Measurements from ENCODE around the gene CRTC3. TPM values are rescaled to one million over a fixed set of nuclear protein-coding genes. Genes with fewer than 3 reads are reported as not detected.

Gene CRTC3
- total RNA-seq, 1 experiment from 2014 or later, result 10.3 TPM

DNA sequence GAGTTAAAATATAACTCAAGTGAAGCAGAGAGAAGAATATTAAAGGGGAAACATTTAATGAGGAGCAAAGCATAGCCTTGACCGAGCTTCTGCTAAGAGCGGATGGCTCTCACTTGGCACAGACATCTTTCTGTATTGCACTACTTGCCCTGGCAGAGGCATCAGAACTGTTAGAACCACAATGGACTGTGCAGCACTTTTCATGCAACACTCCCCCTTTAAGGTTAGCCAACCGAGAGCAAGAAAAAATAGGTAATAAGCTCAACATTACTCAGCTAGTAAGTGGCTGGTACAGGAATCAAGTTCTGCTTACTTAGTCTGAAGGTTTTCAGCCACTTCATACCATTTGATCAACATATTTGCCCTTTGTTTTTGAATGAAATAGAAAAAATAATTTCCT, 33.7 kb downstream of the CRTC3 start:
- DNase-seq (ENCODE audit: low spot score), result no peak

DNA sequence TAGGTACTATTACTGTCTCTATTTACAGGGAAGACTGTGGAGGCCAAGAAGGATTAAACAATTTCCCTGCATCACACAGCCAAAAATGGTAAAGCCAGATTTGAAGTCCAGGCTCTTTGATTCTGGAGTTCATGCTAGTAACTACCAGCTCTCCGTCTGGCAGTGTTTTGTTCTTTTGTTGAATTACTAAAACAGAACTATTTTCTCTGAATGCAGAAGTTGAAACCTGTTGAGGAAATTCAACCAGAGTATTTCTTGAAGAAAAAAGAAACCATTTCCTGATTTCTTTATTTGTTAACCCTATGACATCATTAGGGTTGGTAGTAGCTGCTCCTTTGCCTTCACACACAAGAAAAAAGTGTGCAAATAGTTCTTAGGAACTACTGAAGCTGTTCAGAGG, 34.3 kb downstream of the CRTC3 start:
- DNase-seq (ENCODE audit: low spot score), result no peak

DNA sequence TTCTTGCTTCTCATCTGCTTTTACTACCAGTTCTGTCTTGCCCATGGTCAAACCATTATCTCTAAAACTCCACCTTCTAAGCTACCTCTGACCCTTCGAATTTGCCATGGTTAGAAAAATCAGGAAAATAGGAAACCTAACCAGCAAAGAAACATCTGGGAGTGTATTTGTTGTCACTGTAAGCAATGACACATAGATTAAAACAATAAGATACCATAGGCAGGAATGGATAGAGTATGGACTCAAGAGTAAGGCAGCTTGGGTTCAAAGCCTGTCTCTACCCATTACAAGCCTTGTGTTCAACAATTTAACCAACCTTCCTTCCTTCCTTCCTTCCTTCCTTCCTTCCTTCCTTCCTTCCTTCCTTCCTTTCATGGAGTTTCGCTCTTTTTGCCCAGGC, 34.9 kb downstream of the CRTC3 start:
- DNase-seq (ENCODE audit: low spot score), result no peak

DNA sequence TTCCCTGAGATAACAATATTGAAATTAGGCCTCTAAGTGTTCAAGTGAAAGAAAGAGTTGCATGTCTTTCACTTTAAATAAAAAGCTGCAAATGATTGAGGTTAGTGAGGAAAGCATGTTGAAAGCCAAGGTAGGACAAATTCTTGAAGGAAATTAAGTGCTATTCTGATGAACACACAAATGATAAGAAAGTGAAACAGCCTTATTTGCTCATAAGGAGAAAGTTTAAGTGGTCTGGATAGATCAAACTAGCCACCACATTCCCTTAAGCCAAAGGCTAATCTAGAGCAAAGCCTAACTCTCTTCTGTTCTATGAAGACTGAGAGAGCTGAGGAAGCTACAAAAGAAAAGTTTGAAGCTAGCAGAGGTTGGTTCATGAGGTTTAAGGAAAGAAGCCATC, 36.1 kb downstream of the CRTC3 start:
- DNase-seq (ENCODE audit: low spot score), result no peak

DNA sequence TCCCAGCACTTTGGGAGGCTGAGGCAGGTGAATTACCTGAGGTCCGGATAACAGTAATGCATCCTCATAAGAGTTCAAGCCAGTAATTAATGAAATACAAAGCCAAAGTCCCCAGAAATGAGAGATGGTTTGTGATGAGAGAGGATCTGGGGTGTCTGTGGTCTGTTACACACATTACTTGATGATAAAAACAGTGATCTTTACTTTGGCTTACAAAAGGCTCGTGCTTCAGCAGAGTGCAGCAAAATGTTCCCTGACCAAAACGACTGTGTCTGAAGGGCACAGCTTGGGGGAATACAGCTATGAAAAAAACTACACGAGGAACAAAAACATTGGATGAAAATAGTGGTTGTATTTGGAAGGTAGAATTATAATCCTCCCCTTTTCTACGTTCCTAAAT, 40.9 kb downstream of the CRTC3 start:
- no peak for DNase-seq (ENCODE audit: low spot score)

DNA sequence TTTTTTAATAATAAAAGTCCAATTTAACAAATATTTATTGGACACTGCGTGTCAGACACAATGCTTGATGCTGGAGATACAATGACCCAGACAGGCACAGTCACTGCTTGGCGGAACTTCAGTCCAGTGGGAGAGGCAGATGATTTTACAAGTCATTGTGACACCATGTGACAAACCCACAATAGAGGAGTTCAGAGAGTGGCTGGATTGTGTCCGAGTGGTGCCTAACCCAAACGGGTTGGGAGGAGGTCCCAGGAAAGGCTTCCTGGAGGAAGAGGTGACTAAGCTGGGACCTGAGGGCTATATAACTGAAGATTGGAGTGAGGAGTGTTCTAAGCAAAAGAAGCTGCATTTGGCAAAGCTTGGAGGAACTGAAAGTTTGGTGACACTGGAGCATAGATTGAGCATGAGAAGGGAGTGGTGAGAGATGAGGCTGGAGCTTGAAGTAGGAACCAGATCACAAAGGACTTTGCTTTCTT, 41.4 kb downstream of the CRTC3 start:
- peak; percentile 87 for DNase-seq (ENCODE audit: low spot score)

DNA sequence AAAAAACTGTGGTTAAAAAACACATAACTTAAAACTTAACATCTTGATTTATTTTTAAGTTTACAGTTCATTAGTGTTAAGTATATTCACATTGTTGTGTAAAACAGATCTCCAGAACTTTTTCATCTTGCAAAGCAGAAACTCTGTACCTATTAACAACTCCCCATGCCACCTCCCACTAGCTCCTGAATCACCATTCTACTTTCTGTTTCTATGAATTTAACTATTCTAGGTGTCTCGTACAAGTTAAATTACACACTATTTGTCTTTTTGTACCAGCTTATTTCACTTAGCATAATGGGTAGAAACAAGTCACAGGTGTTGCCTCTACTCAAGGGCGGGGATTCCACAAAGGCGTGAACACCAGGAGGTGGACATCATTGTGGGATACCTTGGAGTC, 43.2 kb downstream of the CRTC3 start:
- DNase-seq (ENCODE audit: low spot score), result no peak

DNA sequence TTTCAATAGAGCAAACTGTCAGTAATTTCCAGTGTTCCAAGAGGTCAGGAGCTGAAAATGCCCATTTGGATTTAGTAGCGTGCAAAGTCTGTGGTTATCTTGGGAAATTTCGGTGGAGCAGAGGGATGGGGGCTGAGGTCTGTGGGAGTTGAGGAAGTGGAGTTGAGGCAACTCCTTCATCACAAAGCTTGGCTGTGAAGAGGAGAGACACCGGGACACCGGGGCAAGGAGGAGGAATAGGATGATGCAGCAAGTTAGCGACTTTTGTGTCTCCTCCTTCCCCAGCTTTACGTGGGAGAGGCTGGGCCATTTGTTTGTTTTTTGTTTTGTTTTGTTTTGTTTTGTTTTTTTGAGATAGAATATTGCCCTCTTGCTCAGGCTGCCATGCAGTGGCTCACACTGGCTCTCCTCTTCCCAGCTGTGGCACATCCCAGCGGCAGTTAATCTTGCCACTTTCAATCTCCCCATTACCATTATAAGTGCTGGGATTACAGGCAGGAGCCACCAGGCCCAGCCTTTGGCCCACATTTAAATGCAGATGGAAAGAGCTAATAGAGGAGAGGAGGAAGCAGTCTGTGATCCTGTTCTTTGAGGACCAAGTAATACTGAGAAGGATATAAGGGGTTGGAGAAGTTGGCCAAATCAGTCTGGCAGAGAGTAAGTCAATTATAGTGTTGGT, 47.1 kb downstream of the CRTC3 start:
- no peak for DNase-seq (ENCODE audit: low spot score)

DNA sequence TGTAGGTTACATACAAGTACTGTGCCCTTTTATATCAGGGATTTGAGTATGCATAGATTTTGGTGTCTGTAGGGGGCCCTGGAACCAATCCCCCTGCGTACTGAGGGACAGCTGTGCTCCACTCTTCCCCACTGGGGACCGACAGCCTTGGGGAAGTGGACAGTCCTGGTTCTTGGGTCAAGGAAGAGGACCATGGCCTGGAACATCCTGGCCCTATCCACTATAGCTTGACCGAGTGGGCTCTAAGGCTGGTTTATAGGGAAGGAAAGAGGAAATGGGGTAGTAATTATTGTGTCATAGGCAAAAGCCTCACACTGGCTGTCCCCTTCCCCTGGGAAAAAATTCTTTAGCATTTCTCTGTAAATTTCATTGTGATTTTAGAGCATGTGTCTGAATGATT, 49.5 kb downstream of the CRTC3 start:
- no peak for DNase-seq (ENCODE audit: low spot score)

DNA sequence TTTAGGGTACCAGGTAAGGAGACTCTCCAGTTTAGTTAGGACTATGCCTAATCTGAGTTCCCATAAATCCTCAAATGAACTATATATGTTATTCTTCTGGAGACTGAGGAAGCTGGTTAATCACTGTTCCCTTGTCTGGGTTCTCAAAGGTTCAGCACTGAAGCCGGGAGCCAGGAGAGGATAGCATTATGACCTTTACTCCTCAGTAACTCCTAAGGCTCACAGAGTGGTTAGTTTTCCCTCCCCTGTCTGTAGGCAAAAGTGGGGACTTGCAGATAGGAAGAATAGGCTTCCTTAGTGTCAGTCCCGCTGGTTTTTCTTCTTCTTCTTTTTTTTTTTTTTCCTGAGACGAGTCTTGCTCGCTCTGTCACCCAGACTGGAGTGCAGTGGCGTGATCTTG, 50.4 kb downstream of the CRTC3 start:
- DNase-seq (ENCODE audit: low spot score), result no peak

DNA sequence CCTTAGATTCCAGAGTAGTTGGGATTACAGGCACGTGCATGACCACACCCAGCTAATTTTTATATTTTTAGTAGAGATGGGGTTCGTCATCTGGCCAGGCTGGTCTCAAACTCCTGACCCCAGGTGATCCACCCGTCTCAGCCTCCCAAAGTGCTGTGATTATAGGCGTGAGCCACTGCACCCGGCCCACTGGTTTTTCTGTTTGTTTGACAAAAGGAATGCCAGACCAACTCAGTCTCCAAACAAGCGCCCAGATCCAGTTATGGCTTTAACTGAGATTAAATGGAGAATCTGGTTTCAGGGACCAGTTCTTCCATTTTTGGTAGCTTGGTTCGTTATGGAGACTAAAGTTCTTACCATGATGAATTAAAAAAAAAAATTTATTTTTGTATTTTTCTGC, 50.8 kb downstream of the CRTC3 start:
- no peak for DNase-seq (ENCODE audit: low spot score)

DNA sequence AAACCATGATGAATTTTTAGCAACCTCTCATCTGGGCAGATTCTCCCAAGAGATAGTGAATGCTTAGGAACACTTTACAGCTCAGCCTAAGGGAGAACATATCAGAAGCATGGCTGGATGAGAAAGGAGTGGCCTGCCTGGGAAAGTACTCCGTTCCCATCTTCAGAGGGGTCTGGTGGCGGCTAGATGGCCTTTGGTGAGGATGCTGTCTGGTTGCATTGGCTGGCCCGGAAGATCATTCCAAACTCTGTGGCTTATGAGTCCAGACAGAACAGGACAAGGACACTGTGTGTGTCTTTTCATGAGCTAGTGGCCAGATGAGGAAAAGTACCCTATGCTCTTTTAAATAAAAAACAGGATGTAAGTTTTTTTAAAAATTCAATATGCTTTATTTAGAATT, 51.2 kb downstream of the CRTC3 start:
- no peak for DNase-seq (ENCODE audit: low spot score)

DNA sequence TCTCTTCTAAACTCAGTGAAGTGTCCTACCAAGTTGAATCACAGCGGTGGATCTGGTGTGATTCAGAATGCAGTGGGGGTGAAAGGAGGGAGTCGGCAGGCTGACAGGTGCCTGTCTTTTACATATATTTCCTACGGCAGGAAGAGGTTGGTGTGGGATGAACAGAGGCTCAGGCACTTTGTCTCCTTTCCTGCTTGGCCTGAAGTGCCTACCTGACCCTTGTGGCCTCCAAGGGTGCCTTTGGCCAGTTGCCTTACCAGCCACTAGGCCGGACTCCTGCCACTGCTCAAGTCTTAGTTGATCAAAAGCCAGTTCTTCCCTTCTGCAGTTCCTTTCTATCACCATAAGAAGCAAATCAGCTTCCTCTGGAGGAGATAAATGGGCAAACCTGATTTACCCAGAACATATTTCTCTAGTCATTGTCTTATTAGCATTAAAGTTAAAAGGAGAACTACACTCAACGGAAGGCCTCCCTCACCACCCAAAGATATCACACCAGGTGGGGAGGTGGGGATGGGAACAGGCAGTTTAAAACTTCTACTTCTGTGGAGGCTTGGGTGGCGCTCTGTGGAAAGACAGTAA, 52.1 kb downstream of the CRTC3 start:
- no peak for DNase-seq (ENCODE audit: low spot score)

DNA sequence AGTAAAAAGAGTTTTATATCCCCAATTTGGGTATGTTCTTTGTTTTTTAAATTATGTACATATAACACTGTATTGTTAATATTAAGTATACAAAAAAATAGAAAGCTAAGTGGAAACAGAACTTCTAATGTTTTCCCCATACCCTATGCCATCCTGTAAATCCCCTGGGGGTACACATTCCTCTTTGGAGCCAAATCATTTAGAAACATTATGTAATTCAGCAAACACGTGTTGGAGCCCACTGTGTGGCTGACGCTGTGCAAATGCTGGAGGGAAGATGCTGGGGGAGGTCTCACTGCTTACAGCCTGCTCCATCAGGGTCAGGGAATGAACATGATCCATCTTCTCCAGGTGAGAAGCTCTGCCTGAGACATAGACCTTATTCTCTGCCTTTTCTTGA, 52.8 kb downstream of the CRTC3 start:
- no peak for DNase-seq (ENCODE audit: low spot score)

DNA sequence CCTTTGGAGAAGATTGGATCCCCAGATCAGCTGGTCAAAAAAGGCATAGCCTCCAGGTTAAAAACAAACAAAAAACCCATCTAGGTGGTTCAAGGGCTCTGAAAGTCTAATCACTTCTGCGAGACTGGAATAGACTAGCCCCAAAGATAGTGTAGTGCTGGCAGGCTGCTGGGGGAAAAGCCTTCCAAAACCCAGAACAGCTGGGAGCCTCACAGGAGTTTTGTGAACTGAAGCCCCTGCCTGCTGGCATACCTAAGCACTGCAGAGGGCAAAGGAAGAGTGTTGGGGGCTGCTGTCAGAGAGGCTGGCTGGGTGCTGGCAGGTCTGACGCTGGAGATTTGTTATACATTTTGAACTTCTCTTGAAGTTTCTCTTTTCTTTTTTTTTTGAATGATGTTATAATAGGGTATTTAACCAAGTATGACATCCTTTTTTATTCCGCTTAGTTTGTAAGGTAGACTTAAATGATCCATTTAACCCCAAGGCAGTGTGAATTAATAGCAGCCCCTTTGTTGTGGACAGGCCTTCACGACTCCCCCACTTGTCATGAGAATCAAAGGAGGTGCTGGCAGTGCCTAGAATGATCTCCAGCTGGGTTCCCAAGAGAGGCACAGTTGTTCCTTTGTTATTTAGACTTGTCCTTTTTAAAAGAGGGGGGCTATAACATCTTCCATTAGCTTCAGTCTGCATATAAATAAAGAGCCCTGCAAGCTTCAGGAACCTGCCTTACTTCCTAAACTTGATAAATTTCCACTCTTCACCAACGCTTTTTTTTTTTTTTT, 53.9 kb downstream of the CRTC3 start:
- DNase-seq (ENCODE audit: low spot score), result no peak

DNA sequence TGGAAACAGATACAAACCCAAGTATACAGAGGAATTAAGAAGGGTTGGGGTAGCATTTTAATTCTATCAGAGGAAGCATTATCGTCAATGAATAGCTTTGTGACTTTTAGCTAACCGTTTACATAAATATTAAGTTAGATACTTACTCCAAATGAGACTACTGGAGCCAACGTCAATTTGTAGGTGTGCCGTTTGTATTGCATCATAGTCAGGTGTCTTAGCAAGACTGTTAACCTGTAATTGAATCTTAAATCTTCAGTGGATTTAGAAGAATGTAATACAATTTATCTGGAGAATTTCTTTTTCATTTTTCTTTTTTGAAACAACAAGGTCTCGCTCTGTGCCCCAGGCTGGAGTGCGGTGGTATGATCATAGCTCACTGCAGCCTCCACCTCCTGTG, 55.1 kb downstream of the CRTC3 start:
- no peak for DNase-seq (ENCODE audit: low spot score)

DNA sequence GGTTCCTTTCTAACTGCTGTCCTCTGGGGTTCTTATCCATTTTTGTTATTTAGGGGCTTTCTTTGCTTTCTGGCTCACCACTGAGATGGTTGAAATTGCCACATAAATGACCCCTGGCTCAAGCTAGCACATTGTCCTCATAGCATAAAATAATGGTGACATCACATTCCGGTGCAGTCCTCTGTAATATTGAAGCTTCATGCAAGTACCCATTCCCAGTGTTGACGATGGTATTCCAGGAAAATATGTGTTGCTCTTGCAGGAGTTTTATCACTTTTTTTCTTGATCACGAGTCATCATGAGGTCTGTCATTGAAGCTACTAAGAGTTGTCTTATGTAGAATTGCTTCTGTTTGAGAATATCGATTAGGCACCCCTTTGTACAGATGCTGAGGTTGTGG, 56.1 kb downstream of the CRTC3 start:
- DNase-seq (ENCODE audit: low spot score), result no peak

DNA sequence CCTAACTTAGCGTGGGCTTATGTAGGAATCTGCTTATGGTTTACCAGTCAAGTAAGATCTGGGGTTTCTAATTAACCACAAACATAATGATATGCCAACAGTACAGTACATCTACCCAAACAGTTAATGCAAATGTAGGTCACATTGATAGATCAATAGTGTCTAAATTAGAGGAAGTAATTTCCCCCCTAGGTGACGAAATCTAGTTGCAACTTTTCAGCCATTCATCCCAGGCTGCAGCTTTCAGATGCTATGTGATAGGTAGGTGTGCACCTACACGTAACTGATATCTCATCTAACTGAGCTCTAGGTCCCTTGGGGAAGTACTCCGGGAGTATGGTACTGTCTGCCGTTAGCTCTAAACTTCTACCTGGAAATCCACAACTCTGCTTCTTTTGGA, 57.2 kb downstream of the CRTC3 start:
- no peak for DNase-seq (ENCODE audit: low spot score)

DNA sequence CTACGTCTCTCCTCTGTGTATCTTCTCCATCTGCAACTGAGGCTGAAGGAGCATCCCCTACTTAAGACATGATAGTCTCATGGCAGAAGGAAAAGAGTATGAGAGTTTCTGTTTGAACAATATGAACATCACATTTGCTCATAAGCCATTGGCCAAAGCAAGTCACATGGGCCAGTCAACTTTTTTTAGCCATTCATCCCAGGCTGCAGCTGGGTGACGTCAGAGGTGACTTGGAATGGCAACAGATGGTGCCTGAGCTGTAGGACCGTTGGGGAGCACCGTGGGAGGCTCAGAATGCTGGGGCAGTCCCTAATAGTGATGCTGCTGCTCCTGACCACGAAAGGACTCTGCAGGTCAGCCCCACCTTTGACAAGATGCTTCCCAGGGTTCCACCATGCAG, 58.7 kb downstream of the CRTC3 start:
- peak; percentile 69 for DNase-seq (ENCODE audit: low spot score)

DNA sequence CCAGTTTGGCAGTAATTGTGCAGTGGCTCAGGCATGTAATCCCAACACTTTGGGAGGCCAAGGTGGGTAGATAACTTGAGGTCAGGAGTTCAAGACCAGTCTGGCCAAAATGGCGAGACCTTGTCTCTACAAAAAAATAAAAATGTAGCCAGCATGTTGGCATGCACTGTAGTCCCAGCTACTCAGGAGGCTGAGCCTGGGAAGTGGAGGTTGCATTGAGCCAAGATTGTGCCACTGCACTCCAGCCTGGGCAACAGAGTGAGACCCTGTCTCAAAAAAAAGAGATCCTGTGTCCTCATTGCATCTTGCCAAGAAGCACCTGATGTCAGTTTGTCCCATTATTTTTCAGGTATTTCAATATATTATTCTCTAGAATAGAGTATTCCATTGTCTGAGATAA, 61.8 kb downstream of the CRTC3 start:
- DNase-seq (ENCODE audit: low spot score), result no peak

DNA sequence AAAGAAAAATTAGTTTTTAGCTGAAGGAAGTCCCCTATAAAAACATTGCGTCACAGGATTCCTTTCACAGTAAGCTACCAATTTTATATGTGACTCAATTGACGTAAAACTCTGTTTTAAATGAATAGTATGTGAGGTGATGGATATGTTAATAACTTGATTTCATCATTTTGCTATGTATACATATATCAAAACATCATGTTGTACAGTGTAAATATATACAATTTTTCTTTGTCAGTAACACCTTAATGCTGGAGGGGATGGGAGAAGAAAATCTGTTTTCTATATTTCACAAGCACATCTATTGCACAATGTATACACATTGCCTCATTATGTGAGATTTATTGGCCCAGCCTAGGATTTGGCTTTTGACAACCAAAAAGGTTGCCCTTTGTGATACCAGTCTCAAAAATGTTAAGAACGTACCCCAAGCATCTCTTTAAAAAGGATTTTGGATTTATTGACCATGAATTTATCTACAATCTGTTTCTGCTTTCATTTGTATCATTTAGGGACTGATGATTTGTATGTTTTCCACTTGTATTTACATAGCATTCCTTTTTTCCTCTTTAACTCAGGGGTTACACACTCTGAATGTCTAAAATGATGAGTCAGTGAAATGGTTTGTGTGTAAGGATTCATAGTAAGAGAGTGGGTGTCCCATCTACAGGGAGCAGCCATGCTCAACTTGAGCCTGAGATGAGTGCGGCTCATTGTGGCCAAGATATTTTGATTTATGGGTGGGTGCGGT, 62.6 kb downstream of the CRTC3 start:
- peak; percentile 57 for DNase-seq (ENCODE audit: low spot score)

DNA sequence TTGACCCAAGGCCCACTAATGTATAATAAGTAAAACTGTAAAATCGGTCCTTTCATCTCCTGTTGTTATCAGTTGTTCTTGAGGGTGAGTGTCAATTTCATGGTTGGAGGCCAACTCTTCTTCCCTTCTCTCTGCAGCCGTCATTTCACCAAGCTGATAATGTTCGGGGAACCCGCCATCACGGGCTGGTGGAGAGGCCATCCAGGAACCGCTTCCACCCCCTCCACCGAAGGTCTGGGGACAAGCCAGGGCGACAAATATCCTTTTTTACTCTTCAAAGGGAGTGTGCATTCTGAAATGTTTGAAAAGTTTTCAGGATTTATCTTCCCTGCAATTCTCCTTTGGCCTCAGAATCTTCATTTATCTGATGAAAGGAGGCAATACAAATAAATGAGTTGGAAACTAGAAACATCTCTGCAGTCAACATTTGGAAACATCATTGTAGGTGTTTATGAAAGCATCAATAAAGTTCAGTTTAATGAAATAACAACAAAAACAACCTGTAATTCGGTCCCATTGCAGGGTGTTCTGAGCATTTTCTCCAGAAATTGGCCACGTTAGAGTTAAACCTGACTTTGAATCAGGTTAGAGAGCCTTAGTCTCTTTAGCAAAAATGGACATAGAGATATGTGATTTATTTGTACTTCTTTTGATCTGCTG, 63.9 kb downstream of the CRTC3 start:
- DNase-seq (ENCODE audit: low spot score), result no peak

All from A172 (cell line).